NCI-H146 treated with DMSO at 0.1 percent for 48 hours (cell line): ENCODE results near the gene RAB21.
A peak's percentile ranks its signal among the peaks of the same experiment; 100 is the strongest.

Experiments used
- DNase-seq: peaks from one replicate; lab custom pipeline; 2025; ENCODE audit not compliant: unreplicated experiment; lab: John Stamatoyannopoulos, UW

The RAB21 gene

GRCh38 chr12:71754461-71755145 is at the start of gene RAB21:
Gene RAB21 (plus strand): TSS chr12:71754863. CDS start chr12:71755130, 267 bp downstream.
- DNase-seq, result peak; percentile 97

DNA sequence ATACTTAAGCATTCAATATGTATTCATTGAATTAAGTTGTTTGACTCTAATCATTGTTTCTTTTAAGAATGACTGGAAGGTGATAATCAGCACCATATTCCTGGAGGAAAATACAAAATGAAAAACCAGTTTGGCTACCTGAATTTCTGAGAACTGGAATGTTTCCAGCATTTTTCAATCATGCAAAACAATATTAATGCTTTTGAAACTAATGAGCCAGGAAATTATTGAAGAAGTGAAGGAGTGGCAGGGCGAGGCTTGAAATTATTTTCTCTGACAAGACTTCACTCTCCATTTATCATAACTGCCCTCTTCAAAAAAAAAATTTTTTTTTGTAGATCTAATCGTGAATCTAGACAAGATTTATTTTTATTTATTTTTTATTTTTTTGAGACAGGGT is 49.7 kb upstream of the RAB21 start:
- no peak for DNase-seq

DNA sequence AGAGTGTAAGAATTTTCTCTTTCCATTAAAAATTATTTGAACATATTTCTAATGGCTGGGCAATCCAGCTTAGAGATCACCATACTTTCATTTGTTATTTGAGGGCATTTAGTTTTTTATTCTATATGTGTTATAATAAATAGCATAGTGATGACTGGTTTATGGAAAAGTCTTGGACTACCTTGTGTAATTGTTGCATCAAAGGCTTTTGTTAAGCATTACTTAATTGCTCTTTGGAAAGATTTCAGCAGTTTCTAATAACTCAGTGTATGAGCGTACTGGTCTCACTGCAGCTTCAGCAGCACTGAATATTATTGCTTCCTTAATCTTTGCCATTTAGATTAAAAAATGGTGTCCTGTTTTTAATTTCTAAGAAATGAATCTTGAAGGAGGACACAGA is 46.0 kb upstream of the RAB21 start:
- DNase-seq, result no peak

- DNase-seq, result no peak
Measured at GRCh38 chr12:71710276-71711125, 44.2 kb upstream of the RAB21 start.

DNA sequence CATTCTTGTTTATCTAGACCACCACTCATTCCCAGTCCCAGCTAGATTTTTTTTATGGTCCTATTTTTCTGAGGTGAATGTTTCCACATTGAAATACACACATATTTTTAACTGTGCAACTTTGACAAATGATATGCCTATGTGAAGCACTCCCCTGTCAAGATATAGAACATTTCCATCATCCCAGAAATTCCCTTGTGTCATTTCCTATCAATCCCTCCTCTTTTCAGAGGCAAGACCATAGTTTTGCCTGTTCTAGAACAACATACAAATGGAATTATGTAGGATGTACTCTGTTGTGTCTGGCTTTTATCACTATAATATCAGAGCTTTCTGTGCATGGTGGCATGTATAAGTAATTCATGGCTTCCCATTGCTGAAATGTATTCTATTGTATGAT is 36.1 kb upstream of the RAB21 start:
- no peak for DNase-seq

- DNase-seq, result no peak
Measured at GRCh38 chr12:71719647-71720370, 34.9 kb upstream of the RAB21 start.

DNA sequence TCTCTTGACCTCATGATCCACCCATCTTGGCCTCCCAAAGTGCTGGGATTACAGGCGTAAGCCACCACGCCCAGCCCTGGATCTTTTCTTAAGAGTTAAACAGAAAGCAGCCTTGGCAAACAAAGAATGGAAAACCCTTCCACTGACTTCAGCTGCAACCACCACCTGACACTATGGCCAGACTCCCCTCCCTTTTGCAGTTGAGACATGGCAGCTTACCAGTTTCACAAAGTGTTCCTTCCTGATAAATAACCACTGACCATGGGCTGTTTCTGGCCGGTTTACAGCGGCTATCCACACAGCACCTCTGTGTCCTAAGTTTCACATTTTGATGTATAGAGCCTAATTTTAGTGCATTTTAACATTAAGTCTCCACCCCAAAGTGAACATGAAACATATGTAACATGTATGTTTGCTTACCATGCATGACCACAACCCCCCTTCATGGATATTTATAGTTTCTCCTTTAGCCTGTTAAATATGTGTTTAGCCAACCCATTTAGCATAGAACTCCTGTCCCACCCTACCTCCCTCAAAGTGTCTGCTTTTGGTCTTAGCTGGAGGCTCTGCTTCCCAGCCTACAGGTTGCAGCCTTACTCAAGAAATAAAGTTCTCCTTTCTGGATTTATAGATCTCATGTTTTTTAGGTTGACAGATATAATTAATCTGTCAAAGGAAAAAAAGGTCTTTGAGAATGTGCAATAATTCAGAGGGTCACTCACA is 32.7 kb upstream of the RAB21 start:
- no peak for DNase-seq

- DNase-seq, result no peak
Measured at GRCh38 chr12:71725011-71725410, 29.7 kb upstream of the RAB21 start.

DNA sequence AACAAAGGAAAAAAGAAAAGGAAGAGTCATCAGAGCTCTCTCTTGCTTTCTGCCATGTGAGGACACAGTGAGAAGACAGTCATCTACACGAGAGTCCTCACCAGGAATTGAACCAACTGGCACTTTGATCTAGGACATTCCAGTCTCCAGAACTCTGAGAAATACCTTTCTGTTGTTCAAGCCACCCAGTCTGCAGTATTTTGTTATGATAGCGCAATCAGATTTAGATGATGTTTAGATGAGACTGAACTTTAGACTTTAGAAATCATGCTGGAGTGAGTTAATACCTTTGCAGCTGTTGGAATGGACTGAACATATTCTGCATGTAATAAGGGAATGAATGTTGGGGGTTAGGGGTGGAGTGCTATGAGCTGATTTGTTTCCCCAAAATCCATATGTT is 28.1 kb upstream of the RAB21 start:
- no peak for DNase-seq

GRCh38 chr12:71727958-71728357 is 26.7 kb upstream of the RAB21 start:
- no peak for DNase-seq

GRCh38 chr12:71730936-71731335 is 23.7 kb upstream of the RAB21 start:
- DNase-seq, result no peak

- no peak for DNase-seq
Measured at GRCh38 chr12:71731439-71732356, 23.0 kb upstream of the RAB21 start.

- no peak for DNase-seq
Measured at GRCh38 chr12:71732357-71732712, 22.3 kb upstream of the RAB21 start.

DNA sequence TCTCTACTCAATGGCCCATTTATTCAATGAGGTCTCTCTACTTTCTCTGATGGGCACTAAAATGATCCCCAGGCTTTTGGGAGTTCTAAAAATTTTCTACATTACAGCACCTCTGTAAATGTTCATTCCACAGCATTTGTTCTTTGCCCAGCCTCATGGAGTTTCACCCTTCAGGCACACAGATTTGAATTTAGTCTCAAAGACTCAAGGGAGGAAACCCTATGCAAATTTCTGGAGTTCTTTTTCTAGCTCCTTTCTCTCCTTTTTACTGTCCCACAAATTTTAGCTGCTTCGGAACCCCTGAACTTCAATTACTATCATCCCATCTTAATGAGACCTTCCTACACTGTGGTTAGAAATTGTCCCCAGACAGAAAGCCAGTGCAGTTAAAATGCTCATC is 17.5 kb upstream of the RAB21 start:
- no peak for DNase-seq

DNA sequence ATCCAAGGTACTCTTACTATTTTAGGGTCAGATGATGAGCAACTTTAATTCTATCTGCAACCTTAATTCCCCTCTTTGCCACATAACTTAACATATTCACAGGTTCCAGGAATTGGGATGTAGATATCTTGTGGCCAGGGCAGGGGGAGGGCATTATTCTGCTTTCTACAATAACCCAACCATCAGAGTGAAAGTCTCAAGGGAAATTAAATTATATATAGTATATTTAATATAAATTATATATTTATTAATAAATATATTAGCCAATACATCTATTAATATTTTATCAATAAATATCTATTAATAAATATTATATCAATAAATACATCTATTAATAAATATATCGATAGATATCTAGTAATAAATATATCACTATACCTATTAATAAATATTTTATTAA is 11.7 kb upstream of the RAB21 start:
- DNase-seq, result no peak

DNA sequence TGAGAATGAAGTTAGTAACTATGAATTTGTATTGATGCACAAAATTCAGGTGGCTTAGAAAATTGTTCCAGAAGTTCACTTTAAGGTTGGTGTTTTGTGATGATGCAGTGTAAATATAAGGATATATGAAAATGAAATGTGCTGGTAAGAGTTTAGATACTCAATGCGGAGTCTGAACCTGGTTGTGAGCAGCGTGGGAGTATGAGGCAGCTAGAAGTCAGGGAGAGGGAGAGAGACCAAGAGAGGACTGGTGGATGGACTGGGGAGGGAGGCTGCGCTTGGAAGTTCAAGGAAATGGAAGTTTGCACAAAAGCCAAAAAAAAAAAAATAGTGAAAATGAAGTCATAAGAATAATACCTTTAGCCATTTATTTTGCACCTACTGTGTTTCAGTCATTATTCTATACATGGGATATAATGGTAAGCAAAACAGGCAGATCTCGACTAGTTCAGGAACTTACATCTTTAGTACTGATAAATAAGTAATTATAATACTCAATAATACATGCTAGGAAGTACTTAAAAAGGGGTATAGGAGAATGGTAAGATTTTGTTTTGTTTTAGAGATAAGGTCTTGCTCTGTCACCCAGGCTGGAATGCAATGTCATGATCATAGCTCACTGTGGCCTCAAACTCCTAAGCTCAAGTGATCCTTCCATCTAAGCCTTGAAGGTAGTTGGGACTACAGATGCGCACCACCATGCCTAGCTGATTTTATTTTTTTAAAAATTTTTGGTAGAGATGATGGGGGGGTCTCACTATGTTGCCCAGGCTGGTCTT is 10.0 kb upstream of the RAB21 start:
- DNase-seq, result no peak

DNA sequence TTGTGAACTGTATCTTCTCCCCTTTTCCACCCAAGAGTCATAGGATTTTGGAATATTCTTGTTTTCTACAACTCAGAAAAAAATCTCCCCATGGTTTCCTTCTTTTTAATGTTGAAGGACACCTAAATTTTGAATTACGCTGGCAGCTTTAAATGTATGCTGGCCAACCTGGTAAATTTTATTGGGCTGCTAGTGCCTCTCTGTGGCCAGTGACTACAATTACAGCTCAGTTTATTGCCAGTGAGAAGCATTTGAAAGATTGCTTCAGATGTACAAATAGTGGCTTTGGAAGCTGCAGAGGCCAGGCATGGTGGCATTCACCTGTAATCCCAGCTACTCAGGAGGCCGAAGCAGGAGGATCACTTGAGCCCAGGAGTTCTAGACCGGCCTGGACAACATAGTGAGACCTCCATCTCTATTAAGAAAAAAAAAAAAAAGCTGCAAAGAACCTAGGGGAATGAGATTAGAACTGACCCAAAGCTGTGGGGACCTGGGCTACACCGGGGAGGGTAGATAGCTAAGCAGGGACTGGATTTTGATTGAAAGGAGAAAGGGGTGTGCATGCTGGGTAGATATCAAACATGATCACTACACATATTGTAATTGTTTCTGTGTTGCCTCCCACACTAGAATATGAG is 7.6 kb upstream of the RAB21 start:
- peak; percentile 53 for DNase-seq

DNA sequence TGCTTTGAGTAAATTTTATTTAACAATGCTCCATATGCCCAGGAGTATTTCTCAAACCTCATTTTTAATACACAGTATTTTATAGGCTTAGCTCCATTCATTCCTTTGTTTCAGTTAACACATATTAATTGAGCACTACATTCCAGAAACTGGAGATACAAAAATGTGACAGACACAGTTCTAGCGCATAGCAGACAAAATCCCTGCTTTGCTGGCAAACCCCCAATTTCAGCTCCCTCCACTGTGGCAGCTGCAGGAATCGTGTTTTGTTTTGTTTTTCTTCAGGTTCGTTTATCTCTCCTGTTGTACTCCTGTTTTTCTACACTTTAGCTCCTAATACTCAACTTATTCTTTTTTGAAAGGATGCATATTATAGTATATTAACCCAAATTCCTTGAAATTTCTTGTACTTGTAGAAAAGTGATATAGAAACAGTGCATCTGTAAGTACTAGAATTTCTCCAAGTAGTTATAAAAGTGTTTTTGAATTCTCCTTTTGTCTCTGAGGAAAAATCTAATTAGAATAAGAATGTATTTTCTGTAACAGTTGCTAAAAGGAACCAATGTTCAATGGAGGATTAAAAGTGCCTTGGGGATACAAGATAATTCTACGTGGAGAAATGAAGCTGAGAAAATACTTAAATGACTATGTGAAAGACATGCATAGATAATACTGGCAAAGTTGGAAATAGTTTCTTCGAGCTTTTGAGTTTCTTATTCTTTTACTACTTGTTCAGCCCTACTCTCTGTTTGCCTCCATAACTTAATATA is 6.4 kb upstream of the RAB21 start:
- DNase-seq, result no peak
